ENCODE measurements around the gene IFNL3.

DNA sequence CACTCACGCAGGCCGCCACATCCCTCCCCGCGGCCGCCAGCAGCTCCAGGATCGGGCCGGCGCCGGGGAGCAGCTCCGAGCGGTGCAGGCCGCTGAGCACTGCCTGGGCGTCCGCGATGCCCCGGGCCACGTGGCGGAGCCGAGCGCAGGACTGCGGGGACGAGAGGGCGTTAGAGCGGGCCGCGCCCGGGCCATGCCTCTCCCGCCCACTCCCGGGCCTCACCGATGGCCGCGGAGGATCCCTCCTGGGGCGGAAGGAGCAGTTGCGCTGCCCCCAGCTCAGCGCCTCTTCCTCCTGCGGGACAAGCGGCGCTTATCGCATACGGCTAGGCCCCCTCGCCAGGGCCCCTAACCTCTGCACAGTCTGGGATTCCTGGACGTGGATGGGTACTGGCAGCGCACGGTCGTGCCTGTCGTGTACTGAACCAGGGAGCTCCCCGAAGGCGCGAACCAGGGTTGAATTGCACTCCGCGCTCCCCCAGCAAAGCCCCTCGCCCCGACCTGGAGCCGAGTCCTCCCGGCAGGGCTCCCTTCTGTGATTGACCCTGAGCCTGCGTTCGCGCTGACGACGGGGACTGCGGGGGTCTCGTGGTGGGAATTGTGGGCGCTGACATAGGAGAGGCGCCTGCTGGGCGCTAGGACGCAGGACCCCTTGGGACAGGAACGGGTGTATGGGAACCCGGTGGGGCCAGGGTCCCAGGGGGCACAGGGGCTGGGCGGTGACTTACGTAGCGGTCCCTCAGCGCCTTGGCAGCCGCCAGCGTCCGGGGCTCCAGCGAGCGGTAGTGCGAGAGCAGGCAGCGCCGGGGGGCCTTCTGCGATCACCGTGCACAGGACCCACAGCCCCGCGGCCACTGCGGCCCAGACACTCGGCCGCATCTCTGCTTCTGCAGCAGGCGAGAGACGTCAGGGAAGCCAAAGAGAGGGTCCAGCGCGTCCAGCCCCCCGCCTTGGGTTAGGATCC, 3.2 kb upstream of the IFNL3 start:
- TF ChIP-seq EZH2 (IDR thresholded peaks at IDR 0.05; ENCODE audit: insufficient read depth, poor library complexity, severe bottlenecking) (peak; percentile 82), EZH2phosphoT487 (IDR thresholded peaks at IDR 0.05; ENCODE audit: insufficient read depth, low read depth) (no peak)

Data from GM23248 (cell line).